Stimulated activated CD4-positive, alpha-beta T cell treated with anti-CD3 and anti-CD28 coated beads, Interleukin-1b, Interleukin-23, amount 100 ng/mL, for 4 hours (primary cell): Measurements from ENCODE around the gene CD38.
"Not testable (repeated sequence)": the region's sequence is repeated elsewhere in the genome, so short reads cannot be mapped to it uniquely, and the experiment has no call there.

Source experiments
- DNase-seq, 2 donors: peaks; one replicate each; pipeline ENCODE4 v3.0.0-alpha.2; 2020; ENCODE audit warnings: low read depth in 2 of 2

The CD38 gene

GRCh38 chr4:15799141-15799540 lies 21.0 kb downstream of the CD38 start:
- DNase-seq, result no peak

- DNase-seq, result no peak
These were observed 21.6 kb downstream of the CD38 start for GRCh38 chr4:15799701-15800100.

- not testable (repeated sequence) for DNase-seq
These were observed 24.4 kb downstream of the CD38 start for GRCh38 chr4:15802497-15802896.

GRCh38 chr4:15805583-15806517 lies 27.7 kb downstream of the CD38 start:
- DNase-seq, result peak in 1 of 2 donors; percentile 21

GRCh38 chr4:15809058-15809457 lies 30.9 kb downstream of the CD38 start:
- DNase-seq, result no peak

- DNase-seq, result no peak
These were observed 31.3 kb downstream of the CD38 start for GRCh38 chr4:15809466-15809865.

- no peak for DNase-seq
These were observed 33.7 kb downstream of the CD38 start for GRCh38 chr4:15811703-15812337.

- no peak for DNase-seq
These were observed 54.7 kb downstream of the CD38 start for GRCh38 chr4:15832523-15833451.

- DNase-seq, result no peak
These were observed 55.7 kb downstream of the CD38 start for GRCh38 chr4:15833801-15834200.

- DNase-seq, result no peak
These were observed 58.2 kb downstream of the CD38 start for GRCh38 chr4:15836362-15836761.

- no peak for DNase-seq
These were observed 59.5 kb downstream of the CD38 start for GRCh38 chr4:15837591-15837990.

- DNase-seq, result not testable (repeated sequence)
These were observed 63.1 kb downstream of the CD38 start for GRCh38 chr4:15841194-15841730.

GRCh38 chr4:15847746-15848145 lies 69.6 kb downstream of the CD38 start:
- DNase-seq, result no peak

- DNase-seq, result no peak
These were observed 70.2 kb downstream of the CD38 start for GRCh38 chr4:15848191-15848842.

- DNase-seq, result no peak
These were observed 73.8 kb downstream of the CD38 start for GRCh38 chr4:15851969-15852368.

- DNase-seq, result no peak
These were observed 74.4 kb downstream of the CD38 start for GRCh38 chr4:15852524-15852923.

- DNase-seq, result no peak
These were observed 75.2 kb downstream of the CD38 start for GRCh38 chr4:15853345-15853744.

GRCh38 chr4:15855804-15856475 lies 77.8 kb downstream of the CD38 start:
- no peak for DNase-seq

- not testable (repeated sequence) for DNase-seq
These were observed 83.1 kb downstream of the CD38 start for GRCh38 chr4:15861198-15861597.
